GM19372 (cell line): ENCODE measurements around the gene NPIPB9.

Experiments
- ATAC-seq: cut with Tn5 transposase; IDR thresholded peaks from one replicate; pipeline ENCODE4 v1.9.1; 2021; ENCODE audit warnings: mild to moderate bottlenecking, low read depth, moderate library complexity; ENCODE audit not compliant: unreplicated experiment

The NPIPB9 gene

GRCh38 chr16:28821874-28822519 is 70.4 kb downstream of the NPIPB9 start:
- no peak for ATAC-seq
